Ectodermal cell (in vitro differentiated cells): ENCODE measurements around the gene HELT. TPM values are rescaled to one million over a fixed set of nuclear protein-coding genes. Genes with fewer than 3 reads are reported as not detected.
"Not testable (repeated sequence)": the region's sequence is repeated elsewhere in the genome, so short reads cannot be mapped to it uniquely, and the experiment has no call there.

Experiments
- H3K27ac ChIP-seq: 2 replicates; pipeline ENCODE4 v1.7.0; 2013; ENCODE audit warnings: mild to moderate bottlenecking, low read depth, low read length; ENCODE audit not compliant: insufficient read depth, poor library complexity, severe bottlenecking
- H3K27me3 ChIP-seq: 2 replicates; pipeline ENCODE4 v1.7.0; 2013; ENCODE audit warnings: mild to moderate bottlenecking, low read length; ENCODE audit not compliant: insufficient read depth, control insufficient read depth, poor library complexity, severe bottlenecking
- H3K36me3 ChIP-seq: one replicate; pipeline ENCODE4 v1.7.0; 2013; ENCODE audit warnings: low read length; ENCODE audit not compliant: control insufficient read depth, insufficient read depth
- H3K4me1 ChIP-seq: one replicate; pipeline ENCODE4 v1.7.0; 2013; ENCODE audit warnings: low read length; ENCODE audit not compliant: control insufficient read depth, insufficient read depth
- H3K4me3 ChIP-seq: 2 replicates; pipeline ENCODE4 v1.7.0; 2013; ENCODE audit warnings: low read depth, low read length, control low read depth; ENCODE audit not compliant: insufficient read depth
- H3K9me3 ChIP-seq: 2 replicates; pipeline ENCODE4 v1.7.0; 2013; ENCODE audit warnings: mild to moderate bottlenecking, low read length, moderate library complexity; ENCODE audit not compliant: control insufficient read depth
- WGBS, 2 experiments: methylation state at CpG; one replicate each; pipeline ENCODE4 v1.1.7; 2013; ENCODE audit warnings: missing lambda C conversion rate in 2 of 2; 5-methylcytosine and 5-hydroxymethylcytosine counted together
- polyA plus RNA-seq, 4 experiments: library from polyadenylated mRNA; stranded (reverse); fragments of 50-300 nt; gene quantifications; one replicate each; pipeline ENCODE4 v1.2.3, GENCODE V29; 2013

Gene HELT
- polyA plus RNA-seq (2013, experiment 1 of 4), result 0.43 TPM
- 0.41 TPM for polyA plus RNA-seq (2013, experiment 2 of 4)
- polyA plus RNA-seq (2013, experiment 3 of 4), result 0.37 TPM
- 0.97 TPM for polyA plus RNA-seq (2013, experiment 4 of 4)

GRCh38 chr4:185017964-185018772 is at the start of gene HELT:
TSS of gene HELT (plus strand) at chr4:185018490. CDS start at chr4:185018929, 439 bp downstream.
- WGBS, 2 experiments, result 1% methylated on average over 58 of the region's 58 CpGs
- Histone ChIP-seq H3K27ac (no peak within 1 kb of the TSS), H3K9me3 (no peaks in the 10 kb centered on the region), H3K4me3 (peak within 1 kb of the TSS; percentile 10), H3K4me1 (peaks cover 47% of the 10 kb centered on the region), H3K36me3 (no peaks in the 10 kb centered on the region), H3K27me3 (peaks cover 100% of the 10 kb centered on the region)

- no peaks in the 10 kb centered on the region for H3K9me3 ChIP-seq
- no peak overlapping the region for H3K4me3 ChIP-seq
- no peaks in the 10 kb centered on the region for H3K36me3 ChIP-seq
- H3K4me1 ChIP-seq, result no peaks in the 10 kb centered on the region
- 82 to 85% methylated on average over 5 of the region's 5 CpGs for WGBS, 2 experiments
- no peaks in the 10 kb centered on the region for H3K27me3 ChIP-seq
- H3K27ac ChIP-seq, result no peak overlapping the region
These were observed 49.5 kb upstream of the HELT start for GRCh38 chr4:184968784-184969201.

- WGBS, 2 experiments, result 89 to 94% methylated on average over 5 of the region's 5 CpGs
- H3K36me3 ChIP-seq, result no peaks in the 10 kb centered on the region
- H3K4me3 ChIP-seq, result no peak overlapping the region
These were observed 48.7 kb upstream of the HELT start for GRCh38 chr4:184969610-184970009.

DNA sequence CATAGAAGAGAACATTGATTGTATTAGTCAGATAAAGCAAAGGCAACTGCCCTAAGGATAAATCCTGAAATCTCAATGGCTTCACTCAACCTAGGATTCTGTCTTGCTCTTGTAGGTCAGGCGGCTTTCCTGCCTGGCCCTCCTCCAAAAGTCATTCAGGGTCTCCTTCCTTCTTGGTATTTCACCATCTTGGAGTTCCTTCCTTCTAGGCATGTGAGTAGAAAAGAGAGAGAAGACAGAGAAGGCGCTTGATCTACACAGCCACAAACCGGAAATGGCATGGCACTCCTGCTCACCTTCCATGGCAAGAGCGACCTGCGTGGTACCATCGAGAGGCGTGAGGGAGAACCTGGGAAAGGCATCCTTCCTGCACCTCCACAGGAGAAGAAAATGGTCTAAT is 45.3 kb upstream of the HELT start:
- no peaks in the 10 kb centered on the region for H3K27me3 ChIP-seq
- no peaks in the 10 kb centered on the region for H3K4me1 ChIP-seq
- H3K36me3 ChIP-seq, result no peaks in the 10 kb centered on the region
- H3K4me3 ChIP-seq, result no peak overlapping the region
- WGBS, 2 experiments, result 93 to 95% methylated on average over 7 of the region's 7 CpGs
- H3K27ac ChIP-seq, result no peak overlapping the region
- H3K9me3 ChIP-seq, result no peaks in the 10 kb centered on the region

More at GRCh38 chr4:184969610-184970009, 48.7 kb upstream of the HELT start:
- Histone ChIP-seq H3K27ac (no peak overlapping the region), H3K4me1 (no peaks in the 10 kb centered on the region), H3K27me3 (no peaks in the 10 kb centered on the region), H3K9me3 (no peaks in the 10 kb centered on the region)

- not testable (repeated sequence) for H3K9me3 ChIP-seq, H3K27ac ChIP-seq, H3K27me3 ChIP-seq, H3K4me1 ChIP-seq, H3K36me3 ChIP-seq, H3K4me3 ChIP-seq
- 86 to 96% methylated on average over 2 of the region's 2 CpGs for WGBS, 2 experiments
These were observed 41.9 kb upstream of the HELT start for GRCh38 chr4:184976348-184976747.

- 83 to 93% methylated on average over 1 to 2 of the region's 3 CpGs for WGBS, 2 experiments
These were observed 40.5 kb upstream of the HELT start for GRCh38 chr4:184977747-184978146.

DNA sequence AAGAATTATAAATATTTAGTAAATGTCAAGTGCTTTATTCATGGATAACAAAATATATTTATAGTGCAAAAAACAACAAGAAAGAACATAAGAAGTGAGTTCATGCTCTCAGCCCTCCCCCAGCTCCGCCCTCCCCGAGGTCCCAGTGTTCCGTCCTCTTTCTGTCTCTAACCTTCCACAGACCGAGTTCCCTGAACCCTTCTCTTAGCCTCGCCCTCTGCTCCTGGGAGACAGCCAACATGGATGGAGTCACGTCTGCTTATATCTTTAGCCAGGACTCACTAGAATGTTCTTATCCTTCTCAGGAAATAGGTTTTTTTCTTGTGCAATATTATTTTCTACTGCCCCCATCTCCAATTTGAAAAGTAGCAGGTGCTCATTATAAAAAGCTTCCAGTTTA is 40.1 kb upstream of the HELT start:
- no peaks in the 10 kb centered on the region for H3K9me3 ChIP-seq
- no peak overlapping the region for H3K27ac ChIP-seq
- WGBS, 2 experiments, result 91% methylated on average over 6 of the region's 6 CpGs
- no peaks in the 10 kb centered on the region for H3K27me3 ChIP-seq
- no peaks in the 10 kb centered on the region for H3K4me1 ChIP-seq
- H3K4me3 ChIP-seq, result no peak overlapping the region
- no peaks in the 10 kb centered on the region for H3K36me3 ChIP-seq

More at GRCh38 chr4:184977747-184978146, 40.5 kb upstream of the HELT start:
- no peak overlapping the region for H3K4me3 ChIP-seq
- no peaks in the 10 kb centered on the region for H3K36me3 ChIP-seq
- H3K9me3 ChIP-seq, result no peaks in the 10 kb centered on the region
- H3K27ac ChIP-seq, result no peak overlapping the region
- H3K27me3 ChIP-seq, result no peaks in the 10 kb centered on the region
- no peaks in the 10 kb centered on the region for H3K4me1 ChIP-seq

GRCh38 chr4:184979461-184980124 is 38.7 kb upstream of the HELT start:
- H3K27me3 ChIP-seq, result no peaks in the 10 kb centered on the region
- no peak overlapping the region for H3K27ac ChIP-seq
- H3K9me3 ChIP-seq, result no peaks in the 10 kb centered on the region
- no peaks in the 10 kb centered on the region for H3K36me3 ChIP-seq
- no peak overlapping the region for H3K4me3 ChIP-seq
- no peaks in the 10 kb centered on the region for H3K4me1 ChIP-seq
- 87 to 88% methylated on average over 18 of the region's 18 CpGs for WGBS, 2 experiments

DNA sequence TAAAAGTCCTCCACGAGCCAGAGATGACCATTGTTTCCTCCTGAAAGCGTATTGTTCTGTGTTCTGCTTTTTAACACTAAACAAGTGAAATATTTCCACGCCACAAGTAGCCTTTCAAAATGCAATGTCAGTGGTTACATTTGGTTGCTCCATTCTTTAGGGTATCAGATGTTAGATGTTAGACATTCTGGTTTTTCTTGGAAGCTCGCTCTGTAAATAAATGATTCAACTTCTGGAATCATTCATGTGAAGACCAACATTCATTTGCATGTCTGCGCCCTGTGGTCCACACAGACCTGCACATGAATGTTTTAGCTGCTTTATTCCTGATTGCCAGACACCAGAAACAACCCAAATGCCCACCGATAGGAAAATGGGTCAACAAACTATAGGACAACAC is 38.0 kb upstream of the HELT start:
- H3K27ac ChIP-seq, result no peak overlapping the region
- H3K4me3 ChIP-seq, result no peak overlapping the region
- no peaks in the 10 kb centered on the region for H3K36me3 ChIP-seq
- H3K9me3 ChIP-seq, result no peaks in the 10 kb centered on the region
- H3K27me3 ChIP-seq, result no peaks in the 10 kb centered on the region
- H3K4me1 ChIP-seq, result no peaks in the 10 kb centered on the region
- WGBS, 2 experiments, result 93 to 94% methylated on average over 6 of the region's 6 CpGs

DNA sequence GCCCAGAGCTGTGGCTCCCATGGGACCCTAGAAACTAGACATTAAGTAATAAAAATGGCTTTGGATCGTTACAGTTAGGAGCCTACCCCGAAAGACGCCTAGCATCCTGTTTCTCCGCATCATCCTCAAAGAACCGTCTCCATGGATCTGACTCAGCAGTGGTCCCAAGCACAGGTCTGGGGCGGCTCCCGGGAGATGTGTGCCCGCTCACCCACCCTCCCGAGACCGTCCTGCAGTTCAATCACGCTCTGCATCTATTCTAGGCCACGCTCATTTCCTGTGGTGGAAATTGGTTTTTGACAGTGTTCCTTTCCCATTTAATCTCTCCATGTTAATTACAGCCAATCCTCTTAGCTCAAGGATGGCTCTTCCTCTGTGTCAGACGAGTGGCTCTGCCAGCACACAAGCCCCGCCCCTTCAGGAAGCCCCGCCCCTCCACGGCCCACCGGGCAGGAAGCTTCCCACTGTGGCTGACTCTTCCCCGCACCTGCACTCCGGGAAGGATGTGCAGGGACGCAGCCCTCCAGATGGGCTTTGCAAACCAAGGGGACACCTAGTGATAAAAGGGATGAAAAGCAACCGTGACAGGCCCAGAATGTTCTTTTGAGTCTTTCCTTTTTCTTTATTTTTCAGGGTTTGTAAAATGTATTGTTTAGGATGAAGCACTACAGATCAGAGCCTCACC is 34.5 kb upstream of the HELT start:
- Histone ChIP-seq H3K27ac (no peak overlapping the region), H3K4me3 (no peak overlapping the region)

More for the DNA sequence above, 34.5 kb upstream of the HELT start:
- Histone ChIP-seq H3K4me1 (no peaks in the 10 kb centered on the region), H3K36me3 (no peaks in the 10 kb centered on the region), H3K27me3 (no peaks in the 10 kb centered on the region), H3K9me3 (no peaks in the 10 kb centered on the region)
- WGBS, 2 experiments, result 53% methylated on average over 21 of the region's 21 CpGs
